Measurements from ENCODE around the gene CDC42SE2.
"Not testable (repeated sequence)": the region's sequence is repeated elsewhere in the genome, so short reads cannot be mapped to it uniquely, and the experiment has no call there.

The CDC42SE2 gene

DNA sequence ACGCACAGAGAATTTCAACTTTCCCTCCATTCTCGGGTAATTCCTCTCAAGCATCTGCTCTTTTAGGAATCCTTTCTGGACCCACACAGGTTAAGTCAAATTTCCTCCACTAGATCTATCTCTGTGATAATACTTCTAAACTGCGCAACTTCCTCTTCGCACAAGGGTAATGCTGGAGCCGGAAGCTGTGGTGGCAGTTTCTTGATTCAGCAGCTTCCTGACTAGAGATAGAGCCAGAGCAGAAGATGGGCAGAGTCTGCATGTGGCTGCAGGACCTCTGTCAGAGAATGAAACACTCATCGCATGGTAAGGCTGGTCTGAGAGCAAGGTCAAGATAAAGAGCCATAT is 11.1 kb upstream of the CDC42SE2 start:
- DNase-seq, result peak; percentile 99

DNA sequence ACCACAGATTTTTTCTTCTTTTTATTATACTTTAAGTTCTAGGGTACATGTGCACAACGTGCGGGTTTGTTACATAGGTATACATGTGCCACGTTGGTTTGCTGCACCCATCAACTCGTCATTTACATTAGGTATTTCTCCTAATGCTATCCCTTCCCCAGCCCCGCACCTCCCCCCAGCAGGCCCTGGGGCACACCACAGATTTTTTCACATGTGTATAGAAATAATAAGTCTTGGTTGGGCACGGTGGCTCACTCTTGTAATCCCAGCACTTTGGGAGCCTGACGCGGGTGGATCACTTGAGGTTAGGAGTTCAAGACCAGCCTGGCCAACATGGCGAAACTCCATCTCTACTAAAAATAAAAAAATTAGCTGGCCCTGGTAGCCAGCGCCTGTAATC is 9.8 kb upstream of the CDC42SE2 start:
- DNase-seq, result not testable (repeated sequence)

DNA sequence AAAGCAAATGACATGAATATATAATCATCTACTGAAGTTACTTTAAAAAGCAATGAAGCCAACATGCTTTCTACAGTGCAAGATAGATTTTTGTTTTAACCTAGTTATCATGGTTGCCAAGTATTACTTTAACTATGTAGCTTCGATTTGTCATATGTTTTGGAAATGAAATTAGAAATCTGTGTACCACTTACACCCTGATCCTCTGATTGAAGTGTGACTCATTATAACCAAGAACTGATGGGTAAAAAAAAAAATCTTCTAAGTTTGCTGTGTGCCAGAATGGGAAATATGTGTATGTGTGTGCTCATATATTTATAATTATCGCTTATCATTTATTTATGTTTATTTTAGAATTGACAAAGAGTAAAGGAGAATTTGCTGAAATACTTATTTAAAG is 9.1 kb upstream of the CDC42SE2 start:
- no peak for DNase-seq

DNA sequence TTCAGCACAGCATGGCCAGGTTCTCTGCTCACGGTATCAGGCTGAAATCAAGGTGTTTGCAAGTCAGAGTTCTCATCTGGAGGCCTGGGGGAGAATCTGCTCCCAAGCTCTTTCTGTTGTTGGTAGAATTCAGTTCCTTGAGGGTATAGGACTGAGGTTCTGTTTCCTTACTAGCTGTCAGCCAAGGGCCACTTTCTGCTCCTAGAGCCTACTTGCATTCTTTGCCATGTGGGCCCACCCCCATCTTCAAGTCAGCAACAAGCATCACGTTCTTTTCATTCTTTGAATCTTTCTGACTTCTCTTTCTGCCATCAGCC is 7.4 kb upstream of the CDC42SE2 start:
- no peak for DNase-seq

DNA sequence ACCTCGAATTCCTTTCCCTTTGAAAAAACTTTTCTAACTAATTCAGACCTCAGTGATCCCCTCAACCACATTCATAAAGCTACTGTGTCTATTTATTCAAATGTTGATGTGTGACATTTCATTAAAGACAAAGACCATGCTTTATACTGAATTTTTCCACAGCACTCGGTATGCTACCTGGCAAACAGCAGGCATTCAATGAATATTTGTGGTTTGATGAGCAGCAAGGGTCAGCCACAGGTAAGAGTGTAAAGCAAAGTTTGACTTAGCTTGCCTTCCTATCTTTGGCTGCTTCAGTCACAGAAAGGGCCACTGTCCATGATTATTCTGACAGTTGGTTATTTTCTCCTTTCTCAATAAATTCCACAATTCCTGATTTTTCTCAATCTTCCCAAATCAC is 5.1 kb upstream of the CDC42SE2 start:
- no peak for DNase-seq

DNA sequence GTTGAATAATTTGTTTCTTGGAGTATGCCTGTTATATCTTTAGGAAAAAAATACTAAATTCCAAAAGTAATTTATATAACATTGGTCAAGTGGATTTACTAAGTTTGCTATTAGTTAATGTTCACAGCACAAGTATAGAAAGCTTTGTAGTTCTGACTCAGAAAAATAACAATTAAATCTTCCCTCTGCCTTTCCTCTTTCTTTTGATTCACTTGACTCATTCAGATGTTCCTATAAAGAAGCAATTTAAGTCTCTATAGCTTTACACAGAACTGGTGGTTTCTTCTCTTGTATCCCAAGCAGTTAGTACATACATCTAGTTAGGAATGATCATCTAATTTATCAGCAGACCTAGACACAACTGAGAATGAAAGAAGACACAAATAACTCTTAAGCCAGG is 4.5 kb upstream of the CDC42SE2 start:
- no peak for DNase-seq

DNA sequence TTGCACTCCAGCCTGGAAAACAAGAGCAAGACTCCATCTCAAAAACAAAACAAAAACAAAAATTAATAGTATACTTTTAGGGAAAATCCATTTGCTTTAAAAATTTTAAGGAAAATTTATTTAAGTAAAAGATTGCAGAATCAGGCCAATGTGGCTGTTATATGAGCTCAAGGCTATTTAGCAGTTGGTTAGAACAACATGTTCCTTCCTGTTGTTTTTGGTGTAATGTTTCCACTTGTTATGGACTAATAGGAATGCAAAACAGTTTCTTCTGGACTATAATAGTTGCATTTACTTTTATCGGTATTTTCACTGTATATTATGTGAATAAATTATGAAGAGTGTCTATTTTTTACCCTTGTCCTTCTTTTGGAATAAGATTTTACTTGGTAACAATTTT is 3.0 kb upstream of the CDC42SE2 start:
- no peak for DNase-seq

DNA sequence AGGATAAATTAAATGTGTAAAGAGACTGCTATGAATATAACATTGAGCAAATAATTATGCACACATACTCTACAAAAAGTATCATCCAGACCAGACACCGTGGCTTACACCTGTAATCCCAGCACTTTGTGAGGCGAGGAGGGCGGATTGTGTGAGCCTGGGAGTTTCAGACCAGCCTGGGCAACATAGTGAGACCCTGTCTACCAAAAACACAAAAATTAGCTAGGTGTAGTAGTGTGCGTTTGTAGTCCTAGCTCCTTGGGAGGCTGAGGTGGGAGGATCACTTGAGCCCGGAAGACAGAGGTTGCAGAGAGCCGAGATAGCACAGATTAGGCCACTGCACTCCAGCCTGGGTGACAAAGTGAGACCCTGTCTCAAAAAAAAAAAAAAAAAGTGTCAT is 2.4 kb upstream of the CDC42SE2 start:
- no peak for DNase-seq

DNA sequence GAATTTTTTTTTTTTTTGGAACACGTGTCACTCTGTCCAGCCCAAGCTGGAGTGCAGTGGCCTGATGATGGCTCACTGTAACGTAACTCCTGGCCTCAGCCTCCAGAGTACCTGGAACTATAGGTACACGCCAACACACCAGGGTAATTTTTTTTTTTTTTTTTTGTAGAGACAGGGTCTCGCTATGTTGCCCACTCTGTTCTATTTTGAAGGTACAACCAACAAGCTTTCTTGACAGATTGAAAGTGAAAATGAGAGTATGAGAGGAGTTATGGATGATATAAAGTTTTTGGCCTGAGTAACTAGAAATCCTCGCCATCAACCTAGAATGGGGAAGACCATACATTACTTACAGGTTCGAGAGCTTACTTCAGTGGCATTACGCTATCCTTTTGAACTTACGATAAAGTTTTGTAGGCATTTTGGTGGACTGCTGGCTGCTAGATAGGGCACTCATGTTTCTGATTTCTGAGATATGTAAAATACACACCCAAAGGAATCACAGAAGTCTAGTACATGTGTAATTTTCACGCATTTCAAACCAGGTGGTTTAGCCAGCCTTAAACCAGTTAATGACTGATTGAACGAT is 806 bp upstream of the CDC42SE2 start:
- DNase-seq, result peak; percentile 28 to 48

DNA sequence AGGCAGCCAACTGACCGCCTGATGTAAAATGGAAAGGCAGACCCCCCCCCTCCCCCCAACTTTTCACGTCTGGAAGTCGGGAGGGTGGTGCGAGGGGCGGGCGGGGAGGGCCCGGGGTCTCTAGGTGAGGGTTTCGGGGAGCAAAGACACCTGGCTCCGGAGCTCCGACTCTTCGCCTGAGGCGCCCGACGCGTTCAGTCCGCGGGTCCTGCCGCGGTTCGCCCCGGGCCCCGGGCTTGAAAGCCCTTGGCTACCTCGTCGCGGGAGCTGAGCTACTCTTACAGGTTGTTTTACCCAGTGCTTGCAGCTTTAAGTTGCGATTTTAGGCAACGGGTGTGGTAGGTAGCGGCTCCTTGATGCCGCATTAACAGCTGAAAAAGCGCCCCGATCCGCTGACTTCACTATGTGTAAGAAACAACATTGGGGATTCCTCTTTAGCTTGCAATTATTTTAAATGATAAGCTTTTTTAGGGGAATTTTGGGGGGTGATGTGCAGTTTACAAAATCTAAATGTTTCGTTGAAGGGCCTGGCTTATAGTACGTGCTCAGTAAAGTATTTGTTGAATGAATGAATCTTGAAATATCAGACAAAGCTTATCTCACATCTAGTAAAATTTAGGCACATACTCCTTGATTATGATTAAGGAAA is 722 bp downstream of the CDC42SE2 start:
- peak in 1 of 2 experiments; percentile 42 for DNase-seq

DNA sequence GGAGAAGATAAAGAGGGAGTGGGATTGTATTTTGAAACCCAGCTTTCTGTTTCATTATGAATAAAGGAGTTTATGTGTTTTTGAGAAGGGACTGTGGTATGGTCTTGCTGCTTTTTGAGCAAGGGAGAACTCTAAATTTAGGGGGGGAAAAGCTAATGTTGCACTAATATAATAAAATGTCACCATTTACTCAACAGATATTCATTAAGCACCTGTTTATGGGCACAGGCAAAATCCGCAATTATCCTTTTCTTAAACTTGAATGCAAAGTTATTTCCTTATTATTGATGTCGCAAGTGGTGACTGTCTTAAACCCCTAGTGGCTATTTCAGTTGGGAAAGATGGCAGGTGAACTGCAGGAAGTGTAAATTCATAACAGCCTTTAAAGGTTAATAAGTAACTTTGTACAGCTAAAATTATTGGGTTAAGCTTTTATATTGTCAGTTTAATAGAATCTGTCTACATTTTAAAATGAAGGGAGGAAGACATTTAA is 1.5 kb downstream of the CDC42SE2 start:
- DNase-seq, result peak; percentile 74 to 84

DNA sequence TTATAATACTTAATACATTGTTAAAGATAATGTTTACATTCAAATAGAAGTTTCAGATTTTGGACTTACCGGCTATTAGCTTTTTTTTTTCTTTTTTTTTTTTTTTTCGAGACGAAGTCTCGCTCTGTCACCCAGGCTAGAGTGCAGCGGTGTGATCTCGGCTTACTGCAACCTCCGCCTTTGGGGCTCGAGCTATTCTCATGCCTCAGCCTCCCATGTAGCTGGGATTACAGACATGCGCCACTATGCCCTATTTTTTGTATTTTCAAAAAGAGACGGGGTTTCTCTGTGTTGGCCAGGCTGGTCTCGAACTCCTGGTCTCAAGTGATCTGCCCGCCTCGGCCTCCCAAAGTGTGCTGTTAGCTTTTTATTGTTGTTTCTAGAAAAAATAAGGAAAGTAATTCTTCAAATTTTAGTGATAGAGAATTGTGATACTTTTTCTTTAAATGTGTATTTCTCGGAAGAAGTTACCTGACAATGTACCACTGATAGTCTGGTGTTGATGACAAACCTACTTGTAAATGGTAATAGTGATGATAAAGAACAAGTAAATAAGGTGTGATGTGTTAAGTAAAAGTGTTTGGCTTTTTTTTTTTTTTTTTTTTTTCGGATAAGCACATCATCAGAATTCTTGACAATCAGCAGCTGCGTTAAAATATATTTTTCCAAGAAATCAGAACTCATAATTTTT is 2.7 kb downstream of the CDC42SE2 start:
- no peak for DNase-seq

DNA sequence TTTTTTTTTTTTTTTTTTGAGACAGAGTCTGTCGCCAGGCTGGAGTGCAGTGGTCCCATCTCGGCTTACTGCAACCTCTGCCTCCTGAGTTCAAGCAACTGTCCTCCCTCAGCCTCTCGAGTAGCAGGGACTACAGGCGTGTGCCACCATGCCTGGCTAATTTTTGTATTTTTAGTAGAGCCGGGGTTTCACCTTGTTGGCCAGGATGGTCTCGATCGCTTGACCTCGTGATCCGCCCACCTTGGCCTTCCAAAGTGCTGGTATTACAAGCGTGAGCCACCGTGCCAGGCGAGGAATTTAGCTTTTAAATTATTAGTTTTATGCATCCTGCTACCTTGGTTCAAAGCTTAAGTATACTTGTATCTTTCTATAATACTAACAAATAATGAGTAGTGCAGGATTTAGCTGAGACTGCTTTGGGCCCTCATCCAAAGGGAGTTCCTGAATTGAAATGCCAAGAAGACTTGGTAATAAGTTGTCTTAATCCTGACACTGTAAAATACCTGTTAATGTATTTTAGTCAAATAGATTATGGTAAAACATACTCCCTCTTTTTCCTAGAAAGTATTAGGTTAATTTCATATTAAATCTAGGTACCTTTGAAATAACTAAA is 5.0 kb downstream of the CDC42SE2 start:
- no peak for DNase-seq

DNA sequence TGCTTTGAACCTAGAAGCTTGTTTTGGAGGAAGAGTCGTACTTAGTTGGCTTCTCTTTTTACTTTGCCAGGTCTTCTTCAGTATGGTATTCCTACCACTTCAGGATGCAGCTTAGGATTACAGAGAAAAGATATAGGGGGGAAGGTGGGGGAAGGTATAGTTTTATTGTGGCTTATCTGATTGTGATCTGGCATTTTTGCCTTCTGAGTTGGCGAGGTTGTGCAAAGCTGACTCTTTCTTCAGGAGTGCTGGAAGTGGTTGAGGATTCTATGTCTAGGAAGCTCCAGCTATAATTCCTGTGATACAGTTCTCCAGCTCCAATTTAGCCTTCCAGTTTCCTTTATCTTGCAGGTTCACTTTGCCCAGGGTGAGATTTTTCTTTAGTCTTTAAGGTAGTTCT is 7.0 kb downstream of the CDC42SE2 start:
- no peak for DNase-seq

DNA sequence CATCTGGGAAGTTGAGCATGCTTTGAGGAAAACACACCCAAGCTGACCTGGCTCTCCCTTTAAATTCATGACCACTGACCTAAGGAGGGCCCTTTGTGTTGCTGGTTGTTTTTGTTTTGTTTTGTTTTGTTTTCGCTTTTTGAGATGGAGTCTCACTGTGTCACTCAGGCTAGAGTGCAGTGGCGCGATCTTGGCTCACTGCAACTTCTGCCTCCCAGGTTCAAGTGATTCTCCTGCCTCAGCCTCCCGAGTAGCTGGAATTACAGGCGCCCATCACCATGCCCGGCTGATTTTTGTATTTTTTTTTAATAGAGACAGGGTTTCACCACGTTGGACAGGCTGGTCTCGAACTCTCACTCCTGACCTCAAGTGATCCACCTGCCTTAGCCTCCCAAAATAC is 8.0 kb downstream of the CDC42SE2 start:
- DNase-seq, result not testable (repeated sequence)

DNA sequence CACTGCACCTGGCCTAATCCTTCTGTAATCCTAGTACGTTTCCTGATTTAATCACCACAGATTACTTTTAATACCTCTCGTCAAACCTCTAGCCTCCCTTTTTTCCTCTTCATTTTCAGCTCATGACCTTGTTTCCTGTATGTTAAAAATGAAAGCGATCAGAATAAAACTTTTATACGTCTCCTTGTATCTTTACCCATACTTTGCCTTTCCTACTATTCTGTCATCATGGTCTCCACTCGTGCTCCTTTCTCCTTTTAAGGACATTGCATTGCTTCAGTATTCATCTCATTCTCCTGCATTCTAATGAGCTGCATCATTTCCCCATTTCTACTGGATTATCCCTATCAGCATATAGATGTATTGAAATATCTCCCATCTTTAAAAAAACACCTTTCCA is 8.5 kb downstream of the CDC42SE2 start:
- DNase-seq, result no peak

DNA sequence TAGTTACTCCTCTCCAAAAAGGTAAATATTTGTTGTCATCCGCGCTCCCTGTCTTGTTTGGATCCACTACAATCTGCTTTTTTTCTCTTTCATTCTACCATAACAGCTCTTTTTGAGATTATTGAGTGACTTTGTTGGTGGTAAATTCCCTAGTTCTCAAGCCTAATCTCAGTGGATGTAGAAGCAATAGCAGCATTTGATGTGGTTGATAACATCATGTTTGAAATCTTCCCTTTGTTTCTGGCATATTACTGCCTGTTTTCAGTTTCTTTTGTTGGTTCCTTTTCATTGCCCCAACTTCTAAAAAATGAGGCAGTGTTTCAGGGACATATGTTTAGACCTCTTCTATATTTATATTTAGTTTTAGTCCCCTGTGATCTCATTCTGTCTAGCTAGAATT is 8.9 kb downstream of the CDC42SE2 start:
- no peak for DNase-seq

DNA sequence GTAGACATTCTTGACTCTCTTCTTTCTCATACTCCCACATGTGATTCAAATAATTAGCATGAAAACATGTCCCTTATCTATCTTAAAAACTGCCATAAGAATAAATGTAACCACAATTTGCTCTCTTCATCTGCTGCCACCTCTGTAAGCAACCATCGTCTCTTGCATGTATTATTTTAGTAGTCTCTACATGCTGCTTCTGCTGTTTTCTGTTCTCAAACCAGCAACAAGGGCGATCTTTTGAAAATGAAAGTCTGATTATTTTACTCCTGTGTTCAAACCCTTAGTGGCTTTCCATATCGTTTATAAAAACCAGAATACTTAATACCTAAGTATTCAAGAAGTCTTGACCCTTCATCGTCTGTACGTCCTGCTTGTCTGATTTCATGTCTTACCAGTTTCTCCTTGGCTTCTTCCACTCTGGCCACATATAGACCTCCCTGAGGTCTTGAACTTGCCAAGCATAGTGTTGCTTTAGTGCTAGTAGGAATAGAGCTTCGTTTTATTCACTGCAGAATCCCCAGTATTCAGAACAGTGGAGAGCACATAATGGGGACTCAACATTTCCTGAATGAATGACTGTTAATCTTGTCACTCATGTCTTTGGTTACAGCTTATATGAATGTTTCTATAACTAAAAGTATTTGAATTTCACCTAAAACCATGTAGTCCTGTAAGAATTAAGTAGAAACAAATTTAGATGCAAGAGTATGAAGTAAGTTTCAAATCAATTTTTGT is 10.6 kb downstream of the CDC42SE2 start:
- DNase-seq, result no peak

DNA sequence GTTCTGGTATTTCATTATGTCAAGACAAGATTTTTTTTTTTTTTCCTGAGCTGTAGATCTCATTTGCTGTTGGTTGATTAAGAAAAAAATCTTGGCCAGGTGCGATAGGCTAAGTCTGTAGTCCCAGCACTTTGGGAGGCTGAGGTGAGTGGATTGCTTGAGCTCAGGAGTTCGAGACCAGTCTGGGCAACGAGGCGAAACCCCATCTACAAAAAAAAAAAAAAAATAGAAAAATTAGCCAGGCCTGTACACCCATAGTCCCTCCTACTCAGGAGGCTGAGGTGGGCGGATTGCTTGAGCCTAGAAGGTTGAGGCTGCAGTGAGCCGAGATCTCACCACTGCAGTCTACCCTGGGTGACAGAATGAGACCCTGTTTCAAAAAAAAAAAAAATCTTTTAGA is 12.2 kb downstream of the CDC42SE2 start:
- DNase-seq, result no peak

DNA sequence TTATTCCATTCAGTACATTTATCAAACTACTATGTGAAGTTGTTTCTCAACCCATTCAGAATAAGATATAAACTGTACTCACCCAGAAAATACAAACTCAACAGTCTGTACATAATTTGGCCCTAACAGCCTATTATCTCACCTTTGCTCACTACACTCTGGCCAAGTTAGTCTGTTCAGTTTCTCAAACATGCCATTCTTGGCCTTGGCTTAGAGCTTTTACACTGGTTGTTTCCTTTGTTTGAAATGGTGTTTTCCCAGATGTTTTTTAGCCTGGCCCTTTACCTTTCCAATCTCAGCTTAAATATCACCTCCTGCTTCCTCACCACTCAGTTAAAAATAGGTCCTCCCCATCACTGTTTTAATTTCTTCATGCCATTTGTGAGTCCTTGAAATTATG is 13.6 kb downstream of the CDC42SE2 start:
- no peak for DNase-seq

DNA sequence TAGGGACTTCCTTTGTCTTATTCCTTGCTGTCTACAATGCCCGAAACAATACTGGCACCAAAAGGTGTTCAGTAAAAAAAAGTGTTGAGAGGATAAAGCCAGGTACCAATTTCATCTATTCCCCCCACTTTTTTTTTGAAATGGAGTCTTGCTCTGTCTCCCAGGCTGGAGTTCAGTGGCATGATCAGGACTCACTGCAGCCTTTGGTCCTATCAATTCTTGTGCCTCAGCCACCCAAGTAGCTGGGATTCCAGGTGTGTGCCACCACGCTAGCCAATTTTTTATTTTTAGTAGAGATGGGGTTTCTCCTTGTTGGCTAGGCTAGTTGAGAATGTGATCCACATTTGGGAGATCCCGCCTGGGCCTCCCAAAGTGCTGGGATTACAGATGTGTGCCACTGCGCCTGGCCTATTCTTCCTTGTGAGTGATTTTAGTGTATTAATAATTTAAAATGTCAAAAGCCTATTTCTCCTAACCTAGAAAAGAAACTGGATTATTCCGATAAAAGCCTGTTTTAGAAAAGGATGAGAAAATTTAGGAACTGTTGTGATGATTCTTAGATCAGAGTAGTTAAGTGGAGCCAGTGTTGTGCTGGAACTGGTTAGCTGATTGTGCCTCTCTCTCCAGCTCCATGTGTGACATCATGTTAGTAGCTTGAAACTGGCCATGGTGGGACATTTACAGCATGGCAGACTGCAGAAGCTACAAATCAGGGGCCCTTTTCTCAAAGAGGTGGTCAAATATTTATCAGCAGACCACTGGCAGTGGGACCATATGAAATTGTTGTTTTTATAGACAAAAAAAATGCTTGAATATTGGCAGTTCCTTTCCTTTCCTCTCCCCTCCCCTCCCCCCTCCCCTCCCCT is 14.3 kb downstream of the CDC42SE2 start:
- no peak for DNase-seq

DNA sequence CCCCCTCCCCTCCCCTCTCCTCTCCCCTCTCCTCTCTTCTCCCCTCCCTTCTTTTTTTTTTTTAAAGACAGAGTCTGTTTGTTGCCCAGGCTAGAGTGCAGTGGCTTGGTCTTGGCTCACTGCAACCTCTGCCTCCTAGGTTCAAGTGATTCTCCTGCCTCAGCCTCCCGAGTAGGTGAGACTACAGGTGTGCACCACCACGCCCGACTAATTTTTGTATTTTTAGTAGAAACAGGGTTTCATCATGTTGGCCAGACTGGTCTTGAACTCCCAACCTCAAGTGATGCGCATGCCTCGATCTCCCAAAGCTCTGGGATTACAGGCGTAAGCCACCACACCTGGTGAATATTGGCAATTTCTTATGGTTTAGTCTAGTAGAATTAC is 14.9 kb downstream of the CDC42SE2 start:
- not testable (repeated sequence) for DNase-seq

DNA sequence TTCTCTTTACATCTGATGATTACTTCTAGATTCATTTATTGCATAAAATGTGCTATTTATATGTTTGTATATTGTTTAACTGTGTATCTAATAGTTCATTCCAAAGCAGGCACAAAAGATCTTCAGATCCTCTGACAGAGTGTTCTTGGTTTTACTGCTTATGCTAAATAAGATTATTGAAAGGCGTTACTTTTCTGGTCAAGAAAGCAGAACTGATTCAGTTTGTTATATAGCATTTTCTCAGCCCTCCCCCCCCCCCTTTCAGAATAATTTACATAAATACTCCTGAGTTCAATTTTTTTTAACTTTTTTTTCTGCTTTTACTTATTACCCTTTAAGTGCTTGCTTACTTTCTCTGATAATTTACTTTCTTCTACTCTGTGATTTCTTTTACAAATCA is 15.4 kb downstream of the CDC42SE2 start:
- DNase-seq, result no peak

All from Kasumi-1 (cell line).